BJ (cell line): ENCODE data around the gene MED19. TPM values are rescaled to one million over a fixed set of nuclear protein-coding genes. Genes with fewer than 3 reads are reported as not detected.
"Not testable (repeated sequence)": the region's sequence is repeated elsewhere in the genome, so short reads cannot be mapped to it uniquely, and the experiment has no call there.

Source experiments
- CTCF ChIA-PET: fragments of 350-600 bp; formaldehyde crosslinking; extraction: SDS; loops from one replicate; lab custom pipeline; 2021; ENCODE audit warnings: antibody characterized with exemption, inconsistent platforms; lab: Yijun Ruan, JAX
- POLR2A ChIA-PET: fragments of 300-600 bp; sonication (Branson Sonifier 250); formaldehyde crosslinking; extraction: SDS; loops from one replicate; lab custom pipeline; 2021; ENCODE audit warnings: antibody characterized with exemption; lab: Charles Lee
- DNase-seq: peaks from one replicate; pipeline ENCODE4 v3.0.0-alpha.2; 2011; ENCODE audit warnings: low read depth
- H3K27me3 ChIP-seq: 2 replicates; pipeline ENCODE4 v1.6.0; 2011; ENCODE audit warnings: low read length; ENCODE audit not compliant: control insufficient read depth, insufficient read depth
- H3K36me3 ChIP-seq: 2 replicates; pipeline ENCODE4 v1.5.1; 2011; ENCODE audit warnings: low read length; ENCODE audit not compliant: control insufficient read depth, insufficient read depth
- H3K4me3 ChIP-seq: 2 replicates; pipeline ENCODE4 v1.5.1; 2011; ENCODE audit warnings: low read depth, mild to moderate bottlenecking, control low read depth, low read length
- polyA plus RNA-seq: library from polyadenylated mRNA; depleted of rRNA; stranded (reverse); fragments of >200 nt; gene quantifications from 2 replicates; pipeline ENCODE4 v1.2.3, GENCODE V29; 2011
- TF ChIP-seq, protein P1 (sequence below): IDR thresholded peaks from 2 replicates; pipeline ENCODE4 v1.5.1; 2011; ENCODE audit warnings: low read depth, mild to moderate bottlenecking, control low read depth, inconsistent platforms, low read length, moderate library complexity; ENCODE audit not compliant: insufficient read depth

The MED19 gene
- polyA plus RNA-seq, 1 experiment = 28.4 TPM

GRCh38 chr11:57728829-57729228 is 16.8 kb upstream of the MED19 start:
- CTCF ChIA-PET = interaction anchor here (0.7 kb wide), 1 partner anchor 72 kb away, joined by 3 read pairs; no protein-coding TSS in a partner anchor
- TF ChIP-seq, protein P1, sequence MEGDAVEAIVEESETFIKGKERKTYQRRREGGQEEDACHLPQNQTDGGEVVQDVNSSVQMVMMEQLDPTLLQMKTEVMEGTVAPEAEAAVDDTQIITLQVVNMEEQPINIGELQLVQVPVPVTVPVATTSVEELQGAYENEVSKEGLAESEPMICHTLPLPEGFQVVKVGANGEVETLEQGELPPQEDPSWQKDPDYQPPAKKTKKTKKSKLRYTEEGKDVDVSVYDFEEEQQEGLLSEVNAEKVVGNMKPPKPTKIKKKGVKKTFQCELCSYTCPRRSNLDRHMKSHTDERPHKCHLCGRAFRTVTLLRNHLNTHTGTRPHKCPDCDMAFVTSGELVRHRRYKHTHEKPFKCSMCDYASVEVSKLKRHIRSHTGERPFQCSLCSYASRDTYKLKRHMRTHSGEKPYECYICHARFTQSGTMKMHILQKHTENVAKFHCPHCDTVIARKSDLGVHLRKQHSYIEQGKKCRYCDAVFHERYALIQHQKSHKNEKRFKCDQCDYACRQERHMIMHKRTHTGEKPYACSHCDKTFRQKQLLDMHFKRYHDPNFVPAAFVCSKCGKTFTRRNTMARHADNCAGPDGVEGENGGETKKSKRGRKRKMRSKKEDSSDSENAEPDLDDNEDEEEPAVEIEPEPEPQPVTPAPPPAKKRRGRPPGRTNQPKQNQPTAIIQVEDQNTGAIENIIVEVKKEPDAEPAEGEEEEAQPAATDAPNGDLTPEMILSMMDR = no peak
- Histone ChIP-seq H3K36me3 (no peaks in the 10 kb centered on the region), H3K4me3 (no peak overlapping the region), H3K27me3 (no peaks in the 10 kb centered on the region)
- POLR2A ChIA-PET = interaction anchor here (0.7 kb wide), 1 partner anchor 71 kb away, joined by 6 read pairs; no protein-coding TSS in a partner anchor
- no peak for DNase-seq

DNA sequence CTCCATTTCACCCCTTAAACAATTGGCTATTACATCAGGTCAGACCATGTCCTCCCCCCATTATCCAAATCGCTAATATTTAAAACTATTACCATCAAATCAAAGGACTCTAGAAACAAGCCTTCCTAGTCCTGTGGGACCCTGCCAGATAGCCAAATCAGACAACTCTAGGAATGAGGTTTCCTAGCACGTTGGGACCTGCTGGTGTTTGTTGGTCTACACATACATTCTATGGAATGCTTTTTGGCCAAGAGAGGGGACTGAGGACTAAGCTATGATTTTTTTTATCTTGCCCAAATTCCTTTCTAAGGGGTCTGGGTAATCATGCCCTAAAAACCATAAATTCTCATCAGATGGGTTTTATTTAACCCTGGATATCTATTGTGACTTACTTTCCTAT is 15.2 kb upstream of the MED19 start:
- CTCF ChIA-PET = interaction anchor here (1.2 to 1.3 kb wide), 2 partner anchors 14 to 73 kb away, joined by 3 read pairs; partner anchors contain the start of gene SELENOH
- POLR2A ChIA-PET = no interaction called here

GRCh38 chr11:57716726-57717125 is 4.7 kb upstream of the MED19 start:
- DNase-seq, H3K4me3 ChIP-seq, CTCF ChIA-PET, POLR2A ChIA-PET, H3K27me3 ChIP-seq, H3K36me3 ChIP-seq: not testable (repeated sequence)

More for the DNA sequence above, 15.2 kb upstream of the MED19 start:
- TF ChIP-seq, protein P1 = no peak
- H3K27me3 ChIP-seq = no peaks in the 10 kb centered on the region
- no peak for DNase-seq
- no peak overlapping the region for H3K4me3 ChIP-seq
- no peaks in the 10 kb centered on the region for H3K36me3 ChIP-seq

- TF ChIP-seq, protein P1 = no peak
- ChIA-PET POLR2A (no interaction called here), CTCF (interaction anchor here (0.6 to 2.0 kb wide), 2 partner anchors 77 to 187 kb away, joined by 3 to 5 read pairs; no protein-coding TSS in a partner anchor)
- H3K36me3 ChIP-seq = no peaks in the 10 kb centered on the region; the same call in 1 of the 2 replicates
- DNase-seq = no peak
- no peak overlapping the region for H3K4me3 ChIP-seq
- no peaks in the 10 kb centered on the region for H3K27me3 ChIP-seq
These were observed 1.8 kb upstream of the MED19 start for GRCh38 chr11:57713835-57714234.

- TF ChIP-seq, protein P1 = no peak
- Histone ChIP-seq H3K36me3 (no peaks in the 10 kb centered on the region; the same call in 1 of the 2 replicates), H3K27me3 (no peaks in the 10 kb centered on the region), H3K4me3 (peak within 1 kb of the TSS; percentile 92)
- ChIA-PET CTCF (interaction anchor here (1.1 kb wide), 1 partner anchor 88 kb away, joined by 6 read pairs; no protein-coding TSS in a partner anchor), POLR2A (interaction anchor here (0.5 to 1.0 kb wide), 3 partner anchors 29 to 402 kb away, joined by 3 to 6 read pairs (median 4); partner anchors contain the start of gene SELENOH)
- DNase-seq = peak; percentile 100
These were observed 488 bp upstream of the MED19 start, which contains the start of gene TMX2 for GRCh38 chr11:57712256-57713150. Gene TMX2, plus strand, starts transcription at chr11:57712593. Its CDS starts 26 bp downstream, at chr11:57712619.
